ENCODE results near the gene SLC12A4. TPM values are rescaled to one million over a fixed set of nuclear protein-coding genes. Genes with fewer than 3 reads are reported as not detected.
A peak's percentile ranks its signal among the peaks of the same experiment; 100 is the strongest.

The SLC12A4 gene
- total and polyA plus RNA-seq, 2 experiments from 2014 or later, result 19.9 to 53.0 TPM

DNA sequence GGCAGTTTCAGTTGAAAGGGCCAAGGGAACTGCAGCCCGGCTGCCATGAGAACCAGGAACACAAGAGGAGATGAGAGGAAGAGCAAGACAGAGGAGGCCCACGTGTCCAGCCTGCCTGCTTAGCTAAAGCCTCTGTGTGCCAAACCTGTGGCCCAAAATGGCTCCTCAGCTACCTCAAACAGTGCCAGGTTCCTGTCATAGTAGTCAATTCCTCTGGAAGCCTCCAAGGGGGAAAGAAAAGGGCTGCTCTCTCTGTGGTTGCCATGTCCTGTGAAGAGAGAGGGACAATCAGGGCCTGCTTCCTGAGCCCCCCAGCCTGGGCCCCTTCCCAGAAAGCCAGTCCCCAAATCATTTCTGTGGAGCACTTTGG is 5.2 kb downstream of the SLC12A4 start:
- ATAC-seq, result no peak
- H3K36me3 ChIP-seq (ENCODE audit: insufficient read depth), result peaks cover 4% of the 10 kb centered on the region
- 0 out of 2 replicates have a peak, but pooled peaks cover 16% of the 10 kb centered on the region for H3F3A ChIP-seq (replicated peaks; ENCODE audit: low read depth)
- H3K9me2 ChIP-seq (ENCODE audit: insufficient read depth), result no peaks in the 10 kb centered on the region
- no peak overlapping the region for H3K27ac ChIP-seq (ENCODE audit: low read depth)
- H3K4me2 ChIP-seq, result no peak overlapping the region
- H3K27me3 Mint-ChIP-seq (ENCODE audit: insufficient read depth, low read depth, poor library complexity), result peaks cover 10% of the 10 kb centered on the region
- DNase-seq (ENCODE audit: low spot score), result no peak
- no peak overlapping the region for H3K27ac Mint-ChIP-seq
- no peak overlapping the region for H2AFZ ChIP-seq
- no peaks in the 10 kb centered on the region; the same call in 2 of the 3 replicates for H3K9me3 Mint-ChIP-seq
- peaks cover 42% of the 10 kb centered on the region for H3K79me2 ChIP-seq (replicated peaks; ENCODE audit: insufficient read depth)
- TF ChIP-seq JUNB (IDR thresholded peaks at IDR 0.05; ENCODE audit: unreplicated experiment) (no peak), ZNF331 (CRISPR knock-in tag; IDR thresholded peaks at IDR 0.05; ENCODE audit: low read depth) (no peak), NANOG (IDR thresholded peaks at IDR 0.05; ENCODE audit: borderline replicate concordance) (no peak), ZNF114 (CRISPR knock-in tag; IDR thresholded peaks at IDR 0.05) (no peak), POLR2AphosphoS5 (IDR thresholded peaks at IDR 0.05; ENCODE audit: low read depth) (no peak), EZH2phosphoT487 (IDR thresholded peaks at IDR 0.05; ENCODE audit: unreplicated experiment) (no peak), EZH2 (IDR thresholded peaks at IDR 0.05; ENCODE audit: low read depth, unreplicated experiment) (no peak), CREB1 (CRISPR knock-in tag; IDR thresholded peaks at IDR 0.05; ENCODE audit: low read depth) (no peak), STAT1 (IDR thresholded peaks at IDR 0.05; ENCODE audit: unreplicated experiment) (no peak)
- TF ChIP-seq, protein P1, sequence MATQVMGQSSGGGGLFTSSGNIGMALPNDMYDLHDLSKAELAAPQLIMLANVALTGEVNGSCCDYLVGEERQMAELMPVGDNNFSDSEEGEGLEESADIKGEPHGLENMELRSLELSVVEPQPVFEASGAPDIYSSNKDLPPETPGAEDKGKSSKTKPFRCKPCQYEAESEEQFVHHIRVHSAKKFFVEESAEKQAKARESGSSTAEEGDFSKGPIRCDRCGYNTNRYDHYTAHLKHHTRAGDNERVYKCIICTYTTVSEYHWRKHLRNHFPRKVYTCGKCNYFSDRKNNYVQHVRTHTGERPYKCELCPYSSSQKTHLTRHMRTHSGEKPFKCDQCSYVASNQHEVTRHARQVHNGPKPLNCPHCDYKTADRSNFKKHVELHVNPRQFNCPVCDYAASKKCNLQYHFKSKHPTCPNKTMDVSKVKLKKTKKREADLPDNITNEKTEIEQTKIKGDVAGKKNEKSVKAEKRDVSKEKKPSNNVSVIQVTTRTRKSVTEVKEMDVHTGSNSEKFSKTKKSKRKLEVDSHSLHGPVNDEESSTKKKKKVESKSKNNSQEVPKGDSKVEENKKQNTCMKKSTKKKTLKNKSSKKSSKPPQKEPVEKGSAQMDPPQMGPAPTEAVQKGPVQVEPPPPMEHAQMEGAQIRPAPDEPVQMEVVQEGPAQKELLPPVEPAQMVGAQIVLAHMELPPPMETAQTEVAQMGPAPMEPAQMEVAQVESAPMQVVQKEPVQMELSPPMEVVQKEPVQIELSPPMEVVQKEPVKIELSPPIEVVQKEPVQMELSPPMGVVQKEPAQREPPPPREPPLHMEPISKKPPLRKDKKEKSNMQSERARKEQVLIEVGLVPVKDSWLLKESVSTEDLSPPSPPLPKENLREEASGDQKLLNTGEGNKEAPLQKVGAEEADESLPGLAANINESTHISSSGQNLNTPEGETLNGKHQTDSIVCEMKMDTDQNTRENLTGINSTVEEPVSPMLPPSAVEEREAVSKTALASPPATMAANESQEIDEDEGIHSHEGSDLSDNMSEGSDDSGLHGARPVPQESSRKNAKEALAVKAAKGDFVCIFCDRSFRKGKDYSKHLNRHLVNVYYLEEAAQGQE (IDR thresholded peaks at IDR 0.05; ENCODE audit: unreplicated experiment), result no peak
- TF ChIP-seq, protein P2, sequence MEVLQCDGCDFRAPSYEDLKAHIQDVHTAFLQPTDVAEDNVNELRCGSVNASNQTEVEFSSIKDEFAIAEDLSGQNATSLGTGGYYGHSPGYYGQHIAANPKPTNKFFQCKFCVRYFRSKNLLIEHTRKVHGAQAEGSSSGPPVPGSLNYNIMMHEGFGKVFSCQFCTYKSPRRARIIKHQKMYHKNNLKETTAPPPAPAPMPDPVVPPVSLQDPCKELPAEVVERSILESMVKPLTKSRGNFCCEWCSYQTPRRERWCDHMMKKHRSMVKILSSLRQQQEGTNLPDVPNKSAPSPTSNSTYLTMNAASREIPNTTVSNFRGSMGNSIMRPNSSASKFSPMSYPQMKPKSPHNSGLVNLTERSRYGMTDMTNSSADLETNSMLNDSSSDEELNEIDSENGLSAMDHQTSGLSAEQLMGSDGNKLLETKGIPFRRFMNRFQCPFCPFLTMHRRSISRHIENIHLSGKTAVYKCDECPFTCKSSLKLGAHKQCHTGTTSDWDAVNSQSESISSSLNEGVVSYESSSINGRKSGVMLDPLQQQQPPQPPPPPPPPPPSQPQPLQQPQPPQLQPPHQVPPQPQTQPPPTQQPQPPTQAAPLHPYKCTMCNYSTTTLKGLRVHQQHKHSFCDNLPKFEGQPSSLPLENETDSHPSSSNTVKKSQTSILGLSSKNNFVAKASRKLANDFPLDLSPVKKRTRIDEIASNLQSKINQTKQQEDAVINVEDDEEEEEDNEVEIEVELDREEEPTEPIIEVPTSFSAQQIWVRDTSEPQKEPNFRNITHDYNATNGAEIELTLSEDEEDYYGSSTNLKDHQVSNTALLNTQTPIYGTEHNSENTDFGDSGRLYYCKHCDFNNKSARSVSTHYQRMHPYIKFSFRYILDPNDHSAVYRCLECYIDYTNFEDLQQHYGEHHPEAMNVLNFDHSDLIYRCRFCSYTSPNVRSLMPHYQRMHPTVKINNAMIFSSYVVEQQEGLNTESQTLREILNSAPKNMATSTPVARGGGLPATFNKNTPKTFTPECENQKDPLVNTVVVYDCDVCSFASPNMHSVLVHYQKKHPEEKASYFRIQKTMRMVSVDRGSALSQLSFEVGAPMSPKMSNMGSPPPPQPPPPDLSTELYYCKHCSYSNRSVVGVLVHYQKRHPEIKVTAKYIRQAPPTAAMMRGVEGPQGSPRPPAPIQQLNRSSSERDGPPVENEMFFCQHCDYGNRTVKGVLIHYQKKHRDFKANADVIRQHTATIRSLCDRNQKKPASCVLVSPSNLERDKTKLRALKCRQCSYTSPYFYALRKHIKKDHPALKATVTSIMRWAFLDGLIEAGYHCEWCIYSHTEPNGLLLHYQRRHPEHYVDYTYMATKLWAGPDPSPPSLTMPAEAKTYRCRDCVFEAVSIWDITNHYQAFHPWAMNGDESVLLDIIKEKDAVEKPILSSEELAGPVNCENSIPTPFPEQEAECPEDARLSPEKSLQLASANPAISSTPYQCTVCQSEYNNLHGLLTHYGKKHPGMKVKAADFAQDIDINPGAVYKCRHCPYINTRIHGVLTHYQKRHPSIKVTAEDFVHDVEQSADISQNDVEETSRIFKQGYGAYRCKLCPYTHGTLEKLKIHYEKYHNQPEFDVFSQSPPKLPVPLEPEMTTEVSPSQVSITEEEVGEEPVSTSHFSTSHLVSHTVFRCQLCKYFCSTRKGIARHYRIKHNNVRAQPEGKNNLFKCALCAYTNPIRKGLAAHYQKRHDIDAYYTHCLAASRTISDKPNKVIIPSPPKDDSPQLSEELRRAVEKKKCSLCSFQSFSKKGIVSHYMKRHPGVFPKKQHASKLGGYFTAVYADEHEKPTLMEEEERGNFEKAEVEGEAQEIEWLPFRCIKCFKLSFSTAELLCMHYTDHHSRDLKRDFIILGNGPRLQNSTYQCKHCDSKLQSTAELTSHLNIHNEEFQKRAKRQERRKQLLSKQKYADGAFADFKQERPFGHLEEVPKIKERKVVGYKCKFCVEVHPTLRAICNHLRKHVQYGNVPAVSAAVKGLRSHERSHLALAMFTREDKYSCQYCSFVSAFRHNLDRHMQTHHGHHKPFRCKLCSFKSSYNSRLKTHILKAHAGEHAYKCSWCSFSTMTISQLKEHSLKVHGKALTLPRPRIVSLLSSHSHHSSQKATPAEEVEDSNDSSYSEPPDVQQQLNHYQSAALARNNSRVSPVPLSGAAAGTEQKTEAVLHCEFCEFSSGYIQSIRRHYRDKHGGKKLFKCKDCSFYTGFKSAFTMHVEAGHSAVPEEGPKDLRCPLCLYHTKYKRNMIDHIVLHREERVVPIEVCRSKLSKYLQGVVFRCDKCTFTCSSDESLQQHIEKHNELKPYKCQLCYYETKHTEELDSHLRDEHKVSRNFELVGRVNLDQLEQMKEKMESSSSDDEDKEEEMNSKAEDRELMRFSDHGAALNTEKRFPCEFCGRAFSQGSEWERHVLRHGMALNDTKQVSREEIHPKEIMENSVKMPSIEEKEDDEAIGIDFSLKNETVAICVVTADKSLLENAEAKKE (CRISPR knock-in tag; IDR thresholded peaks at IDR 0.05), result no peak
- TF ChIP-seq, protein P3, sequence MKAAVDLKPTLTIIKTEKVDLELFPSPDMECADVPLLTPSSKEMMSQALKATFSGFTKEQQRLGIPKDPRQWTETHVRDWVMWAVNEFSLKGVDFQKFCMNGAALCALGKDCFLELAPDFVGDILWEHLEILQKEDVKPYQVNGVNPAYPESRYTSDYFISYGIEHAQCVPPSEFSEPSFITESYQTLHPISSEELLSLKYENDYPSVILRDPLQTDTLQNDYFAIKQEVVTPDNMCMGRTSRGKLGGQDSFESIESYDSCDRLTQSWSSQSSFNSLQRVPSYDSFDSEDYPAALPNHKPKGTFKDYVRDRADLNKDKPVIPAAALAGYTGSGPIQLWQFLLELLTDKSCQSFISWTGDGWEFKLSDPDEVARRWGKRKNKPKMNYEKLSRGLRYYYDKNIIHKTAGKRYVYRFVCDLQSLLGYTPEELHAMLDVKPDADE (IDR thresholded peaks at IDR 0.05), result no peak
- TF ChIP-seq, protein P4, sequence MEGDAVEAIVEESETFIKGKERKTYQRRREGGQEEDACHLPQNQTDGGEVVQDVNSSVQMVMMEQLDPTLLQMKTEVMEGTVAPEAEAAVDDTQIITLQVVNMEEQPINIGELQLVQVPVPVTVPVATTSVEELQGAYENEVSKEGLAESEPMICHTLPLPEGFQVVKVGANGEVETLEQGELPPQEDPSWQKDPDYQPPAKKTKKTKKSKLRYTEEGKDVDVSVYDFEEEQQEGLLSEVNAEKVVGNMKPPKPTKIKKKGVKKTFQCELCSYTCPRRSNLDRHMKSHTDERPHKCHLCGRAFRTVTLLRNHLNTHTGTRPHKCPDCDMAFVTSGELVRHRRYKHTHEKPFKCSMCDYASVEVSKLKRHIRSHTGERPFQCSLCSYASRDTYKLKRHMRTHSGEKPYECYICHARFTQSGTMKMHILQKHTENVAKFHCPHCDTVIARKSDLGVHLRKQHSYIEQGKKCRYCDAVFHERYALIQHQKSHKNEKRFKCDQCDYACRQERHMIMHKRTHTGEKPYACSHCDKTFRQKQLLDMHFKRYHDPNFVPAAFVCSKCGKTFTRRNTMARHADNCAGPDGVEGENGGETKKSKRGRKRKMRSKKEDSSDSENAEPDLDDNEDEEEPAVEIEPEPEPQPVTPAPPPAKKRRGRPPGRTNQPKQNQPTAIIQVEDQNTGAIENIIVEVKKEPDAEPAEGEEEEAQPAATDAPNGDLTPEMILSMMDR (conservative IDR thresholded peaks at IDR 0.05; ENCODE audit: low read depth in 2 of 2), result no peak
- peaks cover 38% of the 10 kb centered on the region for H3K4me1 ChIP-seq (ENCODE audit: insufficient read depth)
- H4K20me1 ChIP-seq (replicated peaks; ENCODE audit: insufficient read depth), result peaks cover 29% of the 10 kb centered on the region
- 0 out of 3 replicates have a peak overlapping the region, but pooled peaks have one; percentile 52 for H3K4me3 Mint-ChIP-seq
- H3K36me3 Mint-ChIP-seq (ENCODE audit: low read depth), result peaks cover 28% of the 10 kb centered on the region
- H3K4me1 Mint-ChIP-seq, result peaks cover 37% of the 10 kb centered on the region
- no peaks in the 10 kb centered on the region for H3K27me3 ChIP-seq (ENCODE audit: insufficient read depth)
- no peak overlapping the region for H3K4me3 ChIP-seq
